GM19043 (cell line): Measurements from ENCODE around the gene ZEB2.

Source experiments
- ATAC-seq: cut with Tn5 transposase; IDR thresholded peaks from one replicate; pipeline ENCODE4 v1.9.1; 2021; ENCODE audit warnings: low read depth; ENCODE audit not compliant: unreplicated experiment

The ZEB2 gene

DNA sequence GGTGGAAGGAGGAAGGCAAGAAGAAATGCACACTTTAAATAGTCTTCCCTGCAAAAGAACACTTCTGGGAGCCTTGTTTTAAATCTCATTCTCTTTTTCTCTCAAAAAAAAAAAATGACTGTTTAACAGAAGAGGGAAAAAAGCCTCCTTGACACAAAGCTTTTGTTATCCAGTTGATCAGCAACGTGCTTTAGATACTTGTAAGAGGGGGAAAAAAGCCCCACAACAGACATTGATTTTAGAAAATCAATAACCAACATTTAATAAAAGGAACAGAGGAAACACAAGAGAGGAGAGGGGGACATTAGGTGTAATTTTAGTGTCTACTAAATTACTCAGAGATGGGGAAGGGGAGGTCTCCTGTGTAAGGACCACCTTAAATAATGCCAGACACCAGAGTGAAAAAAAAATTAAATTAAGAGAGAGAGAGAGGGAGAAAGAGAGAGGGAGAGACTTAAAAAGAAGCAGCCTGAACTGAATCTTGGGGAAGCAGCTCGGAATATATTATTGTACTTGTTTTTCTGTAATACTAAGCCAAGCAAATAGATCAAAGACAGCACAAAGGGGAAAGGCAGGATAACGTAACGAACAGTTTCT lies 4.7 kb downstream of the ZEB2 start:
- ATAC-seq = no peak

GRCh38 chr2:144514616-144515091 lies 5.3 kb downstream of the ZEB2 start:
- ATAC-seq = no peak

DNA sequence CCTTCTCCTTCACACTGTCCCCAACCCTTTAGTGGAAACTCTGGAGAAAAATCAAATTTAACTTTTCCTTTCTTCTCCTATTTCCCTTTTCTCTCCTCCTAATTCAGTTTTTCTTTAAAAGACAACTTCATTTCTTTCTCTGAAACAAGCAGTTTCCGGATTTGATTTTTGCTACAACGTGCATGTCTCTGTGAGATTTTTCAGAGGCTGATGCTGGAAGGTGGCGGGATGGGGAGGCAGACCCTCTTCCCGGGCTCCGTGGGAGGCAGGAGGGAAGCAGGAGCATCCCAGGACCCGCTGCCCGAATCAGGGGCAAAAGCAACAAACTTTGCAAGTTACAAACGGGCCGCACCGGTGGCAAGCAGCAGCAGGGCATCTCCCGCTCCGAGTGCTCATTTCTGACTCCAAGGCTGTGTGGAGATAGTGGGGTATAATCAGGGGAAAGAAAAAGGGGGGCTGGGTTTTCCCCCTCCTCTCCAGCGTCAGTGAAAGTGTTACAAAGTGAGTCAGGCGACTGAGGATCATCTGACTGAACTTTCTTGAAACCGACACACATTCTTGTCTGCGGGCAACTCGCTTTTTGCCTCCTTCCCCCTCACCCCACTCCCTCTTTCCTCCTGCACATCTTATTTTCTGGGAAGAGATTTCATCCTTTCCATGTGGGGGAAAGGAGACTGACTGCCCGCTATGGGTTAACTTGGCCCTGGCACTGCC lies 6.4 kb downstream of the ZEB2 start:
- ATAC-seq = no peak

GRCh38 chr2:144512891-144513351 lies 7.0 kb downstream of the ZEB2 start:
- ATAC-seq = no peak

- ATAC-seq = no peak
Observed at GRCh38 chr2:144512470-144512869, 7.4 kb downstream of the ZEB2 start.

DNA sequence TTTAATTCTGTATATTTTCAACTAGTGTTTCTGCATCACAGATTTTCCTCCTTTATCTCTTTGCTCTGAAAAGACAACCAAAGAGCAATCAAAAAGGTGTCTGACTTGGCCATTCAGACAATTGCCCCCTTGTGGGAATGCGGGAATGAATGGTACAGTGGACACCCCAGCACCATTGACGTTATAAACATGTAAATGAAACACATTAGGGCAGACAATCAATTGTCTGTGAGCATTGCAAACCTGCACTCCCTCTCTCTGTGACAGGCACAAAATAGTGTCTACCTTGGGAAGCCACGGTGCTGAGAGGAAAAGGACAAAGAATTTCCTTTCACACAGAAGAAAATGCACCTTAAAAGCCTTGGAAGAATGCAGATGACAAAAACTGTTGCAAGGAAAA lies 8.0 kb downstream of the ZEB2 start:
- no peak for ATAC-seq

GRCh38 chr2:144511226-144511810 lies 8.6 kb downstream of the ZEB2 start:
- ATAC-seq = no peak

GRCh38 chr2:144510294-144510991 lies 9.5 kb downstream of the ZEB2 start:
- ATAC-seq = peak; percentile 65

DNA sequence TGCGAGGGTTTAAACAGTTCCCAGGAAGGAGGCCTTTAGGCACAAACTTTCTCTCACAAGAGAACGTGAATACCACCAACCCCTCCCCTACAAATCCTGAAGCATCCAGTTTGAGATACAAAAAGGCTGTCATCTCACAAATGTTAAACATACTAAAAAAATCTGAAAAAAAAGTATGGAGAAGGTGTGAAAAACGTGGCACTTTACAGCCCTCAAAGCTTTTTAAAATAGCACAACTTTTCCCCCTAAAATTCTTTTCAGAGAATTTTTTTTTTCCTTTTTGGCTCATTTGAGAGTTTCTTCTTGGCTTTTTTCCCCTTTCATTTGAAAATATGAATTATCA lies 10.1 kb downstream of the ZEB2 start:
- ATAC-seq = no peak

- no peak for ATAC-seq
Observed at GRCh38 chr2:144509001-144509878, 10.7 kb downstream of the ZEB2 start.

DNA sequence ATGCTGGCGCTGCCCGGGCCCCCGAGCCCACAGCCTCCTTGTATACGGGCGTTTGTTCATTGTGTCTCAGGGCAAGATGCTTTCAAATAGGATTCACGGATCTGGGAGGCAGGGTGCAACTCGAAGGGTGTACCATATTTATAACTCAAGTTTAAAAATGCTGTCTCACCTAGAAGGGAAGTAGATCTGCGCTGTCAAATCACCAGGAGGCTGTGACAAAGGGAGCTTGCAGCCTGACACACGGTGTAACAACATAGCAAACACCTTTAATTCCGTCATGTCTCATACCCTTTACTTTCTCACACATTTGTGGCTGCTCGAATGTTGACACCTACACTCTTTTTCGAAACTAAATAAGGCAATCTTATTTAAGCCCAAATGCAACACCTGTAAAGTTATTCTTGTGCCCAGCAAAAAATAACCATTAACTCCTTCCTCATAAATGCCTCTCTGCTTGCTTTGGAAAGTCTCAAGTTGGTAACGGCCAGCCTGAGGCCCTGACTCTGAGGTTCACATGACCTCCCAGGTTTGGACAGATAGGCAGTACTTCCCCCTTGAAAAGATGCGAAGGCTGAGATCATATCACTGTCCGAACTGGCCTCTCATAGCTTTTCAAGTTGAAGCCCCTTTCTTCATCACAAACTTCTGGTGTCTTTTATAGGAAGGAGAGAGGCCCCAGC lies 11.6 kb downstream of the ZEB2 start:
- no peak for ATAC-seq

DNA sequence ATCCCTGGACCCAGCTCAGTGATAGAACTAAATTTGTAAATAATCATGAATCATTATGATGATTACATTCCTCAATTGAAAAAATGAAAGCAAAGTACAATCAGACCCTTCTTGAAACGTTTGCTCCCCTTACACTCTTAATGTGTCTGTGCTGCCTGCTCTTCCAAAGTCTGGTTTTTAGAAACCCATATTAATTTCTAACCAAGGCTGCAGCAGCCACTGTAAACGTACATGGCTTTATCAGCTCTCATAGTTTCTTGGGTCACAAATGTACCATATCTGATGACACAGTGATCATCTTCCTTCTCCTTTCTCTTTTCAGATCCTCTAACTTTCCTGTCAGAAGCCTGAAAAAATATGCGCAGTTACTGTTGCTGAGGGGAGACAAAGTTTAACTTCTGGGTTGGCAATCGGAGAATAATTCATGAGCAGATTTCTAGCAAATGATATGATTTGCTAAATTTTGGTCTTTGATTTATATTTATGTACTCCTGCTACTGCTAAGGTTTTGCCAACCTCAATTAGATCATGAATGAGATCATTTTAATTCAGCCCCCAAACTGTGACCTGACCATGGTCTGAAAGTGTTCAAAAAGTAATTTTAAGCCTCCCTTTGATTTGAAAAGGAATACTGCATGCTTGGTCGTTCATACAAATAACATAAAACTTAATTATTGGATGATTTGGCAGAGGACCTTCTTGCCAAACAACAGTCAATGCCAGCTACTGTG lies 12.3 kb downstream of the ZEB2 start:
- no peak for ATAC-seq

- ATAC-seq = no peak
Observed at GRCh38 chr2:144505245-144505831, 14.6 kb downstream of the ZEB2 start.

GRCh38 chr2:144504218-144504641 lies 15.7 kb downstream of the ZEB2 start:
- no peak for ATAC-seq

- no peak for ATAC-seq
Observed at GRCh38 chr2:144503242-144503641, 16.7 kb downstream of the ZEB2 start.

GRCh38 chr2:144502369-144502768 lies 17.6 kb downstream of the ZEB2 start:
- ATAC-seq = no peak

GRCh38 chr2:144501627-144502026 lies 18.3 kb downstream of the ZEB2 start:
- ATAC-seq = no peak

DNA sequence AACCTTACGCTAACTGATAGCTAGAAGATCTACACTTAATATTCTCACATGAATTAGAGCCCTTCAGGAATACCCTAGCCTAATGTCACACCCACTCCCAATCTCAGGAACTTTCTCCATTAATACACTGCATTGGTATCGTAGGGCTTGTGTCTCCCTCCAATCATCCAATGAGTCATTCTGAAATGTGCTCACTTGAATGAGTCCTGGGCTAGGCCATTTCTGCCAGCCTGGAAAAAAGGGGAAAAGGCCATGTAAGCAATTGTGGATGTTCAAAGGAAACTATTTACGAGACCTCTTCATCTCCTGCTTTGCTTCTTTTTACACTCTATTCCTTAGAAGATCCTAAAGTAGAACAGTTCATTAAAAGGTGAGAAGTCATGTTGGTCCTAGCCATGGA lies 18.8 kb downstream of the ZEB2 start:
- no peak for ATAC-seq

DNA sequence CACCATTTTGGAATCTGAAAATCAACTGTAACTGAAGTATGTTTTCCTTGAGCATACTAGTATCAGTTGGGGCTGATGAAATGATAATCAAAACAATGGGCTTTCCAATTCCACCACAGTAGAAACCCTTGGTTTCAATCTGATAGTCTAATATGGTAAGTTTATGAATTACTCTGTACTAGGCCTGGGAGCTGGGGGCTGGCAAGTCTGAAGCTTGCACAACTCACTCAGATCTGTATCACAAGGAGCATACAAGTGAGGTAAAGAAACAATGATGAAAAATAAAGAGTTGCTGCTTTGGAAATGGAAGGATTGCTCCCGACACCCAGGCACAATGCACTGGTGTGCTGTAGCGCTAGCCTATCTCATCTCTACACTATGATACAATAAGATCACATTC lies 19.4 kb downstream of the ZEB2 start:
- no peak for ATAC-seq
